Mesendoderm (in vitro differentiated cells): ENCODE results near the gene FARP1.

Experiments
- DNase-seq: peaks from one replicate; pipeline ENCODE4 v3.0.0; 2013
- H2AK5ac ChIP-seq: 2 replicates; pipeline ENCODE4 v1.6.1; 2013; ENCODE audit warnings: low read length, inconsistent platforms
- H2BK120ac ChIP-seq: 2 replicates; pipeline ENCODE4 v1.6.1; 2013; ENCODE audit warnings: low read depth, mild to moderate bottlenecking, low read length, moderate library complexity, mixed read lengths
- H2BK15ac ChIP-seq: replicated peaks from 2 replicates; pipeline ENCODE4 v1.6.1; 2013; ENCODE audit warnings: low read depth, mild to moderate bottlenecking, moderate library complexity
- H2BK5ac ChIP-seq: 2 replicates; pipeline ENCODE4 v1.6.1; 2013; ENCODE audit warnings: low read length, inconsistent platforms
- H3K18ac ChIP-seq: 2 replicates; pipeline ENCODE4 v1.6.1; 2013; ENCODE audit warnings: mild to moderate bottlenecking, low read length, mixed read lengths
- H3K23ac ChIP-seq: one replicate; pipeline ENCODE4 v1.6.1; 2013; ENCODE audit warnings: low read length
- H3K27ac ChIP-seq: 2 replicates; pipeline ENCODE4 v1.5.1; 2013; ENCODE audit warnings: low read depth, mild to moderate bottlenecking, inconsistent platforms, low read length, moderate library complexity
- H3K27me3 ChIP-seq: 2 replicates; pipeline ENCODE4 v1.6.1; 2013; ENCODE audit warnings: low read length, control low read depth, mild to moderate bottlenecking, inconsistent platforms; ENCODE audit not compliant: insufficient read depth, poor library complexity
- H3K36me3 ChIP-seq: 2 replicates; pipeline ENCODE4 v1.6.1; 2013; ENCODE audit warnings: low read length, inconsistent platforms; ENCODE audit not compliant: control insufficient read depth, insufficient read depth
- H3K4ac ChIP-seq: one replicate; pipeline ENCODE4 v1.6.1; 2013; ENCODE audit warnings: low read depth, mild to moderate bottlenecking, low read length, moderate library complexity
- H3K4me1 ChIP-seq: 2 replicates; pipeline ENCODE4 v1.6.1; 2013; ENCODE audit warnings: low read depth, low read length, inconsistent platforms; ENCODE audit not compliant: control insufficient read depth
- H3K4me2 ChIP-seq: 2 replicates; pipeline ENCODE4 v1.6.1; 2013; ENCODE audit warnings: low read length
- H3K4me3 ChIP-seq: 2 replicates; pipeline ENCODE4 v1.5.1; 2013; ENCODE audit warnings: mild to moderate bottlenecking, low read length
- H3K56ac ChIP-seq: one replicate; pipeline ENCODE4 v1.6.1; 2013; ENCODE audit warnings: low read length
- H3K79me1 ChIP-seq: 2 replicates; pipeline ENCODE4 v1.6.1; 2013; ENCODE audit warnings: low read length, inconsistent platforms
- H3K79me2 ChIP-seq: 2 replicates; pipeline ENCODE4 v1.6.1; 2013; ENCODE audit warnings: mild to moderate bottlenecking, low read length; ENCODE audit not compliant: control insufficient read depth, insufficient read depth
- H3K9ac ChIP-seq: 2 replicates; pipeline ENCODE4 v1.6.1; 2013; ENCODE audit warnings: low read length, inconsistent platforms
- H4K5ac ChIP-seq: one replicate; pipeline ENCODE4 v1.6.1; 2013; ENCODE audit warnings: low read length
- H4K8ac ChIP-seq: one replicate; pipeline ENCODE4 v1.6.1; 2013; ENCODE audit warnings: low read depth, mild to moderate bottlenecking, control low read depth, low read length, moderate library complexity
- WGBS: extraction: QIAGEN DNeasy Blood & Tissue Kit; methylation state at CpG from one replicate; pipeline ENCODE4 v1.1.7; 2013; ENCODE audit warnings: low lambda C conversion rate, missing lambda C conversion rate; ENCODE audit not compliant: insufficient coverage; ENCODE audit errors: extremely low coverage; 5-methylcytosine and 5-hydroxymethylcytosine counted together

FARP1 gene

GRCh38 chr13:98251708-98252107, 108.8 kb downstream of the FARP1 start:
- Histone ChIP-seq H3K23ac (no peak overlapping the region), H2BK5ac (no peak overlapping the region)
- WGBS, result no CpG with 5 or more reads among the region's 7 CpGs

DNA sequence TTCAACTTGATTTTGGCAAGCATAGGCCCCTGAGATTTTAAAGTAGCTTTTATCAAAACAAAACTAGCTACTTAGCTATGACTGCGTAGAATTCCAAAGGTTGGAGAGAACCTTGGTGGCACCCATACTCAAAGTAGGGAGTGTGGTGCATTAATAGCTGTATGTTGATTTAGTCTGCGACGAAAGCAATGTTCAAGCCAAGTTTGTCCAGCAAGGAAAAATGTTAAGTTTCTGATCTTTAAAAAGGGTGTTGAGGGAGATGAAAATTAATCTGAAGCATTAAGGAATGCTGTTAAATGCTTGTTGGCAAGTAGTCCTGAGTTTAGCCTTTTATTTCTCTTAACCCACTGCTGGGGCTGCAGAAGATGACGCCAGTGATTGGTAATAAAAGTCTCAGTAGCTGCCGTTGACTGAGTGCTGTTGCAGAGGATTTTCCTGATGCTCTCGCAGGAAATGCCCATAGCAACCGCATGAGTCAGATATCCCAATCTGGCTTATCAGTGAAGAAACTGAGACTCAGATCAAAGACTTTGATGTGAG, 110.1 kb downstream of the FARP1 start:
- H3K79me2 ChIP-seq, result peaks cover 2% of the 10 kb centered on the region
- DNase-seq, result peak; percentile 85
- H3K27ac ChIP-seq, result no peak overlapping the region
- WGBS, result no CpG with 5 or more reads among the region's 7 CpGs
- H3K36me3 ChIP-seq, result no peaks in the 10 kb centered on the region
- no peak overlapping the region for H3K4me2 ChIP-seq
- H3K4me3 ChIP-seq, result no peak overlapping the region
- H3K4me1 ChIP-seq, result peaks cover 5% of the 10 kb centered on the region
- H3K9ac ChIP-seq, result no peak overlapping the region
- no peak overlapping the region for H2BK15ac ChIP-seq
- H3K4ac ChIP-seq, result no peak overlapping the region
- H3K23ac ChIP-seq, result no peak overlapping the region
- H3K79me1 ChIP-seq, result peaks cover 12% of the 10 kb centered on the region
- H3K56ac ChIP-seq, result no peak overlapping the region
- H4K8ac ChIP-seq, result peak overlapping the region; percentile 70
- H2BK120ac ChIP-seq, result no peak overlapping the region
- no peaks in the 10 kb centered on the region for H3K27me3 ChIP-seq
- no peak overlapping the region for H2BK5ac ChIP-seq
- H3K18ac ChIP-seq, result no peak overlapping the region
- H2AK5ac ChIP-seq, result no peak overlapping the region
- no peak overlapping the region for H4K5ac ChIP-seq

More at GRCh38 chr13:98251708-98252107, 108.8 kb downstream of the FARP1 start:
- Histone ChIP-seq H3K4me1 (peaks cover 5% of the 10 kb centered on the region), H3K18ac (no peak overlapping the region), H2BK15ac (no peak overlapping the region), H2BK120ac (no peak overlapping the region), H3K4ac (no peak overlapping the region), H3K9ac (no peak overlapping the region), H3K79me2 (no peaks in the 10 kb centered on the region), H3K36me3 (no peaks in the 10 kb centered on the region), H3K4me3 (no peak overlapping the region), H3K56ac (no peak overlapping the region), H4K8ac (no peak overlapping the region), H3K27ac (no peak overlapping the region), H2AK5ac (no peak overlapping the region), H3K79me1 (peaks cover 15% of the 10 kb centered on the region), H3K27me3 (no peaks in the 10 kb centered on the region), H3K4me2 (no peak overlapping the region), H4K5ac (no peak overlapping the region)
- no peak for DNase-seq

DNA sequence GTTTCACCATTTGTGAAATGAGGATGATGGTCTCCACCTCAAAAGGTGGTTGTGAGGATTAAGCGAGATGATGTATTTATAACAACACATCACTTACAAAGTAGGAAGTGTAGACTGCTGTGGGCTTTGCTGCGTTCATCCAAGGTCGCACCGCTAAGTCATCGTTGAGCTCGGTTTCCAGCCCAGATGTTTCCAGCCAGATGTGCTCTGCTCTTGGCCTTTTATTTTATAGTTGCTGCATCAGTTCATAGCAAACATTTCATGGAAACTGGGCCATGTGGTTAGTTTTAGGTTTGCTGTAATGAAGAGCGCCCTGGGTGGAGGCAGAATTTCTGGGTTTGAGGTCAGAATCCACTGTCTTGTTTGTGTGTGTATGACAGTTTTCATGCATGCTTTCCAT, 110.6 kb downstream of the FARP1 start:
- Histone ChIP-seq H2AK5ac (no peak overlapping the region), H3K23ac (no peak overlapping the region), H2BK5ac (no peak overlapping the region), H3K4me2 (no peak overlapping the region), H3K27ac (no peak overlapping the region), H3K9ac (no peak overlapping the region), H3K79me2 (peaks cover 2% of the 10 kb centered on the region), H3K18ac (no peak overlapping the region), H3K56ac (no peak overlapping the region), H2BK120ac (no peak overlapping the region), H3K4ac (no peak overlapping the region), H3K36me3 (no peaks in the 10 kb centered on the region), H4K8ac (peak overlapping the region; percentile 70), H4K5ac (no peak overlapping the region), H3K79me1 (peaks cover 12% of the 10 kb centered on the region), H2BK15ac (no peak overlapping the region), H3K4me1 (peaks cover 5% of the 10 kb centered on the region), H3K27me3 (no peaks in the 10 kb centered on the region), H3K4me3 (no peak overlapping the region)
- no CpG with 5 or more reads among the region's 7 CpGs for WGBS
- DNase-seq, result no peak

GRCh38 chr13:98254513-98254912, 111.6 kb downstream of the FARP1 start:
- H2AK5ac ChIP-seq, result no peak overlapping the region
- no peak overlapping the region for H3K4ac ChIP-seq
- H3K36me3 ChIP-seq, result no peaks in the 10 kb centered on the region
- no peak overlapping the region for H2BK15ac ChIP-seq
- no peaks in the 10 kb centered on the region for H3K27me3 ChIP-seq
- WGBS, result no CpG with 5 or more reads among the region's 2 CpGs
- H3K27ac ChIP-seq, result no peak overlapping the region
- no peak overlapping the region for H3K23ac ChIP-seq
- H2BK5ac ChIP-seq, result no peak overlapping the region
- peaks cover 9% of the 10 kb centered on the region for H3K79me1 ChIP-seq
- peaks cover 5% of the 10 kb centered on the region for H3K4me1 ChIP-seq
- no peak overlapping the region for H2BK120ac ChIP-seq
- DNase-seq, result no peak
- H3K79me2 ChIP-seq, result peaks cover 2% of the 10 kb centered on the region
- no peak overlapping the region for H3K56ac ChIP-seq
- no peak overlapping the region for H3K4me2 ChIP-seq
- H3K4me3 ChIP-seq, result no peak overlapping the region
- no peak overlapping the region for H3K9ac ChIP-seq
- no peak overlapping the region for H3K18ac ChIP-seq
- no peak overlapping the region for H4K8ac ChIP-seq
- H4K5ac ChIP-seq, result no peak overlapping the region

DNA sequence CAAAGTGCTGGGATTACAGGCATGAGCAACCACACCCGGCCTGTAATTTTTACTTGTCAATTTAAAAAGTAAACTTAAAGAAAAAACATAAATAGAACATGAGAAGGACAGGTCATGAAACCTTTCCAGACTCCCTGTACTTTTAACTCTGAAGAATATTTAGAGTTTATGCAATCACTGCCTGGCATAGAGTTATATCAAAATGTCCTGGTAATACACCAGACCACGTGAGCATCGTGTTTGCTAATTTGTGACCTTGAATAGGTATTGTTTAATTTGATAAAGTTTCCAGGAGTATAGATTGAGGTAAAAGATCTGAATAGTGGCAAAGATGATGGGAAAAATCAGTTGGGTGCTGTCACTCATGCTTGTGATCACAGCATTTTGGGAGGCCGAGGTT, 115.3 kb downstream of the FARP1 start:
- H3K23ac ChIP-seq, result no peak overlapping the region
- H3K4me1 ChIP-seq, result peaks cover under 1% of the 10 kb centered on the region
- no peak for DNase-seq
- no CpG with 5 or more reads among the region's 4 CpGs for WGBS
- peaks cover 14% of the 10 kb centered on the region for H3K79me1 ChIP-seq
- H3K79me2 ChIP-seq, result peaks cover 2% of the 10 kb centered on the region
- no peak overlapping the region for H2BK5ac ChIP-seq
- H2AK5ac ChIP-seq, result no peak overlapping the region
- no peaks in the 10 kb centered on the region for H3K27me3 ChIP-seq
- no peak overlapping the region for H3K9ac ChIP-seq
- no peak overlapping the region for H3K4ac ChIP-seq
- H3K4me2 ChIP-seq, result no peak overlapping the region
- H3K4me3 ChIP-seq, result no peak overlapping the region
- H2BK120ac ChIP-seq, result no peak overlapping the region
- no peak overlapping the region for H4K8ac ChIP-seq
- no peak overlapping the region for H3K18ac ChIP-seq
- H3K36me3 ChIP-seq, result no peaks in the 10 kb centered on the region
- no peak overlapping the region for H3K27ac ChIP-seq
- no peak overlapping the region for H3K56ac ChIP-seq
- no peak overlapping the region for H4K5ac ChIP-seq
- H2BK15ac ChIP-seq, result no peak overlapping the region
